HG03571 (cell line): ENCODE measurements around the gene LRWD1.
A peak's percentile ranks its signal among the peaks of the same experiment; 100 is the strongest.
"Not testable (repeated sequence)": the region's sequence is repeated elsewhere in the genome, so short reads cannot be mapped to it uniquely, and the experiment has no call there.

Experiments used
- ATAC-seq: cut with Tn5 transposase; IDR thresholded peaks from one replicate; pipeline ENCODE4 v1.9.1; 2021; ENCODE audit not compliant: unreplicated experiment

LRWD1 gene

GRCh38 chr7:102494026-102494425 is 29.2 kb downstream of the LRWD1 start:
- not testable (repeated sequence) for ATAC-seq

- ATAC-seq, result peak; percentile 62
Measured at GRCh38 chr7:102494473-102495149, 29.8 kb downstream of the LRWD1 start.

GRCh38 chr7:102496861-102497260 is 32.1 kb downstream of the LRWD1 start:
- not testable (repeated sequence) for ATAC-seq

- ATAC-seq, result not testable (repeated sequence)
Measured at GRCh38 chr7:102497308-102497707, 32.5 kb downstream of the LRWD1 start.

GRCh38 chr7:102498321-102498720 is 33.5 kb downstream of the LRWD1 start:
- not testable (repeated sequence) for ATAC-seq

GRCh38 chr7:102503141-102503540 is 38.4 kb downstream of the LRWD1 start:
- not testable (repeated sequence) for ATAC-seq

- not testable (repeated sequence) for ATAC-seq
Measured at GRCh38 chr7:102505298-102506185, 40.8 kb downstream of the LRWD1 start.

- not testable (repeated sequence) for ATAC-seq
Measured at GRCh38 chr7:102507410-102508088, 42.8 kb downstream of the LRWD1 start.

- not testable (repeated sequence) for ATAC-seq
Measured at GRCh38 chr7:102510575-102510974, 45.8 kb downstream of the LRWD1 start.

GRCh38 chr7:102511860-102512522 is 47.2 kb downstream of the LRWD1 start:
- ATAC-seq, result not testable (repeated sequence)

GRCh38 chr7:102512642-102513221 is 47.9 kb downstream of the LRWD1 start:
- not testable (repeated sequence) for ATAC-seq

- peak; percentile 54 for ATAC-seq
Measured at GRCh38 chr7:102514881-102515721, 50.3 kb downstream of the LRWD1 start.

- ATAC-seq, result not testable (repeated sequence)
Measured at GRCh38 chr7:102515889-102516288, 51.1 kb downstream of the LRWD1 start.

GRCh38 chr7:102516951-102517350 is 52.2 kb downstream of the LRWD1 start:
- ATAC-seq, result not testable (repeated sequence)

GRCh38 chr7:102517550-102518147 is 52.9 kb downstream of the LRWD1 start, which contains the start of gene RASA4B:
Gene RASA4B, minus strand, starts transcription at chr7:102517777. Its CDS starts 67 bp downstream, at chr7:102517710.
- ATAC-seq, result peak; percentile 78

- not testable (repeated sequence) for ATAC-seq
Measured at GRCh38 chr7:102520797-102521196, 56.0 kb downstream of the LRWD1 start.
